ENCODE results near the gene LGALS3BP. TPM values are rescaled to one million over a fixed set of nuclear protein-coding genes. Genes with fewer than 3 reads are reported as not detected.

LGALS3BP gene
- total RNA-seq, 1 donor from 2014 or later, result 118 TPM

- TF ChIP-seq, protein P1, sequence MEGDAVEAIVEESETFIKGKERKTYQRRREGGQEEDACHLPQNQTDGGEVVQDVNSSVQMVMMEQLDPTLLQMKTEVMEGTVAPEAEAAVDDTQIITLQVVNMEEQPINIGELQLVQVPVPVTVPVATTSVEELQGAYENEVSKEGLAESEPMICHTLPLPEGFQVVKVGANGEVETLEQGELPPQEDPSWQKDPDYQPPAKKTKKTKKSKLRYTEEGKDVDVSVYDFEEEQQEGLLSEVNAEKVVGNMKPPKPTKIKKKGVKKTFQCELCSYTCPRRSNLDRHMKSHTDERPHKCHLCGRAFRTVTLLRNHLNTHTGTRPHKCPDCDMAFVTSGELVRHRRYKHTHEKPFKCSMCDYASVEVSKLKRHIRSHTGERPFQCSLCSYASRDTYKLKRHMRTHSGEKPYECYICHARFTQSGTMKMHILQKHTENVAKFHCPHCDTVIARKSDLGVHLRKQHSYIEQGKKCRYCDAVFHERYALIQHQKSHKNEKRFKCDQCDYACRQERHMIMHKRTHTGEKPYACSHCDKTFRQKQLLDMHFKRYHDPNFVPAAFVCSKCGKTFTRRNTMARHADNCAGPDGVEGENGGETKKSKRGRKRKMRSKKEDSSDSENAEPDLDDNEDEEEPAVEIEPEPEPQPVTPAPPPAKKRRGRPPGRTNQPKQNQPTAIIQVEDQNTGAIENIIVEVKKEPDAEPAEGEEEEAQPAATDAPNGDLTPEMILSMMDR (IDR thresholded peaks at IDR 0.05; ENCODE audit: insufficient read depth, low read length, severe bottlenecking), result no peak
- DNase-seq (ENCODE audit: low read depth), result peak; percentile 77
- Histone ChIP-seq H3K36me3 (ENCODE audit: control insufficient read depth, insufficient read depth, low read length) (peaks cover 3% of the 10 kb centered on the region), H3K27me3 (ENCODE audit: control insufficient read depth, insufficient read depth, low read length) (no peaks in the 10 kb centered on the region), H3K4me3 (ENCODE audit: low read depth, low read length) (no peak overlapping the region)
- FAIRE-seq, result no peak
Observed at GRCh38 chr17:78986649-78987328, 7.1 kb upstream of the LGALS3BP start.

DNA sequence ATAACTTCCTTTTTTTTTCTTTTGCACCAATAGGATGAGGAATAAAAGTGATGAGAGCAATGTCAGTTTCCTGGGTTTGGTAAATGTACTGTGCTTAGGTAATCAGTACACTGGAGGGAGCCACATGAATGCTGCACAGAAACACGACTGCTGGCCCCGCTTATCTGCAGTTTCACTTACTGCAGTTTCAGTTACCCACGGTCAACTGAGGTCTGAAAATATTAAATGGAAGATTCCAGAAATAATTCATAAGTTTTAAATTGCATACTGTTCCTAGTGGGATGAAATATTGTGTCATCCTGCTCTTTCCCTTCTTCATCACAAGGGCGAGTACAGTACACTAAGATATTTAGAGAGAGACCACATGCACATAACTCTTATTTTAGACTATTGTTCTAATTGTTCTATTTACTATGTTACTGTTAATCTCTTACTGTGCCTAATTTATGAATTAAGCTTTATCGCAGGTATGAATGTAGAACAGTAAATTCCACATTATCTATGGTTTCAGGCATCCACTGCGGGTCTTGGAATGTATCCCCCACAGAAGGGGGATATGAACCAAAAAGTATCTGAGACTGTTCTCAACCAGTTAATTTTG lies 6.4 kb upstream of the LGALS3BP start:
- TF ChIP-seq, protein P1 (IDR thresholded peaks at IDR 0.05; ENCODE audit: insufficient read depth, low read length, severe bottlenecking), result peak; percentile 22
- Histone ChIP-seq H3K4me3 (ENCODE audit: low read depth, low read length) (no peak overlapping the region), H3K27me3 (ENCODE audit: control insufficient read depth, insufficient read depth, low read length) (no peaks in the 10 kb centered on the region), H3K36me3 (ENCODE audit: control insufficient read depth, insufficient read depth, low read length) (peaks cover under 1% of the 10 kb centered on the region)
- FAIRE-seq, result no peak
- no peak for DNase-seq (ENCODE audit: low read depth)

- no peak for FAIRE-seq
- DNase-seq (ENCODE audit: low read depth), result no peak
- Histone ChIP-seq H3K36me3 (ENCODE audit: control insufficient read depth, insufficient read depth, low read length) (no peaks in the 10 kb centered on the region), H3K4me3 (ENCODE audit: low read depth, low read length) (no peak overlapping the region), H3K27me3 (ENCODE audit: control insufficient read depth, insufficient read depth, low read length) (no peaks in the 10 kb centered on the region)
- TF ChIP-seq, protein P1 (IDR thresholded peaks at IDR 0.05; ENCODE audit: insufficient read depth, low read length, severe bottlenecking), result no peak
Observed at GRCh38 chr17:78985395-78985794, 5.7 kb upstream of the LGALS3BP start.

GRCh38 chr17:78981010-78981888 lies 1.5 kb upstream of the LGALS3BP start:
- TF ChIP-seq, protein P1 (IDR thresholded peaks at IDR 0.05; ENCODE audit: insufficient read depth, low read length, severe bottlenecking), result no peak
- Histone ChIP-seq H3K36me3 (ENCODE audit: control insufficient read depth, insufficient read depth, low read length) (no peaks in the 10 kb centered on the region), H3K4me3 (ENCODE audit: low read depth, low read length) (no peak overlapping the region), H3K27me3 (ENCODE audit: control insufficient read depth, insufficient read depth, low read length) (no peaks in the 10 kb centered on the region)
- DNase-seq (ENCODE audit: low read depth), result no peak
- no peak for FAIRE-seq

DNA sequence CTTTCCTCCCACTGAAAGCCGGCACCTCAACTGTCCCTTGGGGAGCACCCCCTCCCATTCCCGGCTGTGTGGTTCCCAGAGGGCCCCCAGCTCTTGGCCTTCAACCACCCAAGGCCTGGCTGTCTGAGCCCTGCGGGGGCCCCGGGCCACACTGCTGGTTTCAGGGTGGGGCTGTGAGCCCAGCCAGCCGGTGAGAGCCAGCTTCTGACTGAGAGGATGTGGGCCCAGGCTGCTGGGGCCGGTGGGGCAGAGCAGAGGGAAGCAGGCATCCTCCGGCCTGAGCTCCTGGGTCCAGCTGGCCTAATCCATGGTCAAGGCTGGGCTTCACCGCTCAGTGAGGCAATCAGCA lies 875 bp upstream of the LGALS3BP start:
- no peaks in the 10 kb centered on the region for H3K27me3 ChIP-seq (ENCODE audit: control insufficient read depth, insufficient read depth, low read length)
- FAIRE-seq, result no peak
- TF ChIP-seq, protein P1 (IDR thresholded peaks at IDR 0.05; ENCODE audit: insufficient read depth, low read length, severe bottlenecking), result no peak

More for the DNA sequence above, 875 bp upstream of the LGALS3BP start:
- no peaks in the 10 kb centered on the region for H3K36me3 ChIP-seq (ENCODE audit: control insufficient read depth, insufficient read depth, low read length)
- no peak overlapping the region for H3K4me3 ChIP-seq (ENCODE audit: low read depth, low read length)
- DNase-seq (ENCODE audit: low read depth), result no peak

Measured in bronchial epithelial cell (primary cell).